Measurements from ENCODE around the gene C10orf71.

C10orf71 gene

GRCh38 chr10:49273082-49273465, 25.9 kb upstream of the C10orf71 start:
- DNase-seq (ENCODE audit: low read depth), result no peak

GRCh38 chr10:49273626-49274025, 25.3 kb upstream of the C10orf71 start:
- no peak for DNase-seq (ENCODE audit: low read depth)

- DNase-seq (ENCODE audit: low read depth), result no peak
These were observed 24.1 kb upstream of the C10orf71 start for GRCh38 chr10:49274886-49275285.

- no peak for DNase-seq (ENCODE audit: low read depth)
These were observed 23.1 kb upstream of the C10orf71 start for GRCh38 chr10:49275896-49276295.

GRCh38 chr10:49276596-49276995, 22.4 kb upstream of the C10orf71 start:
- DNase-seq (ENCODE audit: low read depth), result no peak

GRCh38 chr10:49277973-49278372, 21.0 kb upstream of the C10orf71 start:
- no peak for DNase-seq (ENCODE audit: low read depth)

- DNase-seq (ENCODE audit: low read depth), result no peak
These were observed 20.4 kb upstream of the C10orf71 start for GRCh38 chr10:49278497-49278981.

GRCh38 chr10:49279015-49279880, 19.7 kb upstream of the C10orf71 start:
- DNase-seq (ENCODE audit: low read depth), result no peak

GRCh38 chr10:49280001-49280408, 19.0 kb upstream of the C10orf71 start:
- peak; percentile 52 for DNase-seq (ENCODE audit: low read depth)

GRCh38 chr10:49281461-49281860, 17.5 kb upstream of the C10orf71 start:
- DNase-seq (ENCODE audit: low read depth), result no peak

GRCh38 chr10:49282306-49282705, 16.7 kb upstream of the C10orf71 start:
- DNase-seq (ENCODE audit: low read depth), result no peak

- no peak for DNase-seq (ENCODE audit: low read depth)
These were observed 16.1 kb upstream of the C10orf71 start for GRCh38 chr10:49282879-49283341.

GRCh38 chr10:49283491-49283890, 15.5 kb upstream of the C10orf71 start:
- DNase-seq (ENCODE audit: low read depth), result no peak

GRCh38 chr10:49284356-49284755, 14.6 kb upstream of the C10orf71 start:
- no peak for DNase-seq (ENCODE audit: low read depth)

GRCh38 chr10:49285232-49285631, 13.7 kb upstream of the C10orf71 start:
- peak; percentile 20 for DNase-seq (ENCODE audit: low read depth)

- no peak for DNase-seq (ENCODE audit: low read depth)
These were observed 12.3 kb upstream of the C10orf71 start for GRCh38 chr10:49286686-49287085.

GRCh38 chr10:49287689-49288340, 11.2 kb upstream of the C10orf71 start:
- DNase-seq (ENCODE audit: low read depth), result no peak

GRCh38 chr10:49288341-49289065, 10.5 kb upstream of the C10orf71 start:
- DNase-seq (ENCODE audit: low read depth), result no peak

- no peak for DNase-seq (ENCODE audit: low read depth)
These were observed 9.5 kb upstream of the C10orf71 start for GRCh38 chr10:49289480-49289879.

- DNase-seq (ENCODE audit: low read depth), result no peak
These were observed 8.8 kb upstream of the C10orf71 start for GRCh38 chr10:49290131-49290530.

GRCh38 chr10:49290607-49291006, 8.4 kb upstream of the C10orf71 start:
- no peak for DNase-seq (ENCODE audit: low read depth)

GRCh38 chr10:49292565-49293207, 6.3 kb upstream of the C10orf71 start:
- DNase-seq (ENCODE audit: low read depth), result no peak
